MCF 10A (cell line): ENCODE results near the gene AHNAK2. TPM values are rescaled to one million over a fixed set of nuclear protein-coding genes. Genes with fewer than 3 reads are reported as not detected.

ENCODE experiments used
- BruUV-seq: library from RNA; stranded (reverse); fragments of 400-500 nt; replicated peaks from 2 replicates; lab custom pipeline; 2021; lab: Mats Ljungman, UMichigan
- CTCF ChIA-PET: fragments of 300-600 bp; sonication (Branson Sonifier 250); formaldehyde crosslinking; extraction: SDS; loops from one replicate; lab custom pipeline; 2021; ENCODE audit warnings: antibody characterized with exemption, inconsistent platforms; lab: Yijun Ruan, JAX
- POLR2A ChIA-PET: fragments of 300-600, 350-650 bp; sonication (Branson Sonifier 250); formaldehyde crosslinking; extraction: SDS; loops from one replicate; lab custom pipeline; 2020; ENCODE audit warnings: antibody characterized with exemption, inconsistent platforms; lab: Yijun Ruan, JAX
- DNase-seq: peaks from one replicate; pipeline ENCODE4 v3.0.0-alpha.2; 2018; ENCODE audit not compliant: unreplicated experiment
- H3K27ac Mint-ChIP-seq: one replicate; pipeline ENCODE4 v1.8.0; 2022; ENCODE audit warnings: mild to moderate bottlenecking, low read depth, mixed read lengths; ENCODE audit not compliant: unreplicated experiment
- H3K27me3 Mint-ChIP-seq: one replicate; pipeline ENCODE4 v1.8.0; 2022; ENCODE audit warnings: mixed read lengths; ENCODE audit not compliant: insufficient read depth, unreplicated experiment
- H3K36me3 Mint-ChIP-seq: one replicate; pipeline ENCODE4 v1.8.0; 2022; ENCODE audit warnings: mild to moderate bottlenecking, moderate library complexity, mixed read lengths; ENCODE audit not compliant: insufficient read depth, unreplicated experiment
- H3K4me1 Mint-ChIP-seq: one replicate; pipeline ENCODE4 v1.8.0; 2022; ENCODE audit warnings: mixed read lengths; ENCODE audit not compliant: insufficient read depth, unreplicated experiment
- H3K4me3 Mint-ChIP-seq: one replicate; pipeline ENCODE4 v1.8.0; 2022; ENCODE audit warnings: mild to moderate bottlenecking, moderate library complexity, mixed read lengths; ENCODE audit not compliant: unreplicated experiment
- H3K9me3 Mint-ChIP-seq: one replicate; pipeline ENCODE4 v1.8.0; 2022; ENCODE audit warnings: mixed read lengths; ENCODE audit not compliant: unreplicated experiment
- CTCF ChIP-seq: fragments of 200-600 bp; IDR thresholded peaks from one replicate; pipeline ENCODE4 v1.8.0; 2022; ENCODE audit warnings: antibody characterized with exemption, mild to moderate bottlenecking; ENCODE audit not compliant: unreplicated experiment
- intact Hi-C: fragments of 100-400 bp; cut with micrococcal nuclease; formaldehyde crosslinking; loops from 2 replicates; pipeline ENCODE4 v1.14.1; 2022
- total RNA-seq: library from RNA; stranded (reverse); gene quantifications from 2 replicates; pipeline ENCODE4 v1.2.3, GENCODE V29; 2022

Gene AHNAK2
- total RNA-seq, 1 experiment from 2014 or later: 218 TPM

GRCh38 chr14:104984056-104984894 is 6.1 kb upstream of the AHNAK2 start:
- no TSS peak for BruUV-seq
- Mint-ChIP-seq H3K9me3 (no peaks in the 10 kb centered on the region), H3K36me3 (no peaks in the 10 kb centered on the region), H3K4me1 (peaks cover 22% of the 10 kb centered on the region), H3K27ac (peak overlapping the region; percentile 63), H3K27me3 (no peaks in the 10 kb centered on the region), H3K4me3 (peak overlapping the region; percentile 65)
- CTCF ChIA-PET: interaction anchor here (0.5 to 2.6 kb wide), 7 partner anchors 9 to 346 kb away, joined by 3 to 15 read pairs (median 4); no protein-coding TSS in a partner anchor
- TF ChIP-seq CTCF: no peak
- POLR2A ChIA-PET: interaction anchor here (0.8 to 6.5 kb wide), 6 partner anchors 14 to 107 kb away, joined by 5 to 116 read pairs (median 14); partner anchors contain the start of gene CDCA4
- DNase-seq: no peak
- intact Hi-C loops: no loop called here

GRCh38 chr14:104983231-104983721 is 5.1 kb upstream of the AHNAK2 start:
- Mint-ChIP-seq H3K36me3 (no peaks in the 10 kb centered on the region), H3K9me3 (no peaks in the 10 kb centered on the region), H3K27ac (no peak overlapping the region), H3K4me1 (peaks cover 28% of the 10 kb centered on the region), H3K27me3 (no peaks in the 10 kb centered on the region), H3K4me3 (no peak overlapping the region)
- ChIA-PET POLR2A (interaction anchor here (0.8 to 6.5 kb wide), 3 partner anchors 13 to 41 kb away, joined by 5 to 116 read pairs (median 54); partner anchors contain the start of gene CDCA4), CTCF (interaction anchor here (0.6 to 2.6 kb wide), 3 partner anchors 13 to 115 kb away, joined by 3 to 15 read pairs (median 5); no protein-coding TSS in a partner anchor)
- intact Hi-C loops: no loop called here
- no TSS peak for BruUV-seq
- no peak for TF ChIP-seq CTCF
- no peak for DNase-seq

- Mint-ChIP-seq H3K4me3 (no peak overlapping the region), H3K27ac (no peak overlapping the region), H3K9me3 (no peaks in the 10 kb centered on the region), H3K27me3 (no peaks in the 10 kb centered on the region), H3K4me1 (peaks cover 28% of the 10 kb centered on the region), H3K36me3 (no peaks in the 10 kb centered on the region)
- POLR2A ChIA-PET: interaction anchor here (1.2 to 6.5 kb wide), 3 partner anchors 12 to 36 kb away, joined by 3 to 116 read pairs (median 54); partner anchors contain the start of gene CDCA4
- no peak for TF ChIP-seq CTCF
- DNase-seq: peak; percentile 42
- intact Hi-C loops: no loop called here
- no TSS peak for BruUV-seq
- CTCF ChIA-PET: interaction anchor here (0.6 to 0.7 kb wide), 4 partner anchors 12 to 299 kb away, joined by 3 to 5 read pairs (median 4); no protein-coding TSS in a partner anchor
Observed at GRCh38 chr14:104982548-104983230, 4.5 kb upstream of the AHNAK2 start.
